RPMI8226 (cell line): ENCODE data around the gene PIK3AP1.

Experiments
- DNase-seq: peaks from one replicate; pipeline ENCODE4 v3.0.0-alpha.2; 2015

PIK3AP1 gene

DNA sequence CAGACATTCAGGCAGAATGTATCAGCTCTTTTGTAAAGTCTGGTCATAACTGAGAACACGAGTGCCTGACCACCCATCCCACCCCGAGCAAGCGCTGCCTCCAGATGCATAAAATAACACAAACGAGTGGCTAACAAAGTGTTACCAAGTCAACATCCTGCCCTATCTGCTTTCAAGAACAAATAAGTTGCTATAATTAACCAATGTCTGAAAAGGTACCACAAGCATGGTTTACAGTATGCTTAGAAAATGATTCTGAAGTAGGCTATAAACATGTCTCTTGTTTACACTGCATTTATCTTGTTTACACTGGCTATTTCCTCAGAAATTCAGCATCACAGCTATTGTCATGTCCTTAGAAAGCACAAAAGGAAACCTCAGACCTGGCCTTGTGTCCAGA lies 49.5 kb downstream of the PIK3AP1 start:
- DNase-seq, result no peak

GRCh38 chr10:96667401-96667800 lies 52.9 kb downstream of the PIK3AP1 start:
- no peak for DNase-seq

DNA sequence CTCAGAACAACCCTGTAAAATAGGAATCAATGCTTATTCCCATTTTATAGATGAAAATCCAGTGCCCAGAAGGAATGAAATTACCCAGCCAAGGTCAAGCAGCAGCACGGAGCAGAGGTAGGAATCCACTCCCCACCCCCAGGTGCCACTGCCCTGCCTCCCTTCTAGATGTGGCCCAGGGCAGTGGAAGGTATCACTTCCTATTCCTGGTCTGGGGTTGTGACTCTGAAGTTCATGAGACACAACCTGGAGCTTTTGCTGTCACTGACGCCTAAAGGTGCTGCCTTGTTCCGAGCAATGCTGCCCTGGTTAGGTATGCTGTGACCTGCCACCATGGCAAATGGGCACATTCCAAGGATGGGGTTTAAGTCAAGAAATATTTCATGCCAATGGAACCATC lies 53.6 kb downstream of the PIK3AP1 start:
- peak; percentile 7 for DNase-seq

GRCh38 chr10:96665306-96665705 lies 55.0 kb downstream of the PIK3AP1 start:
- DNase-seq, result no peak

DNA sequence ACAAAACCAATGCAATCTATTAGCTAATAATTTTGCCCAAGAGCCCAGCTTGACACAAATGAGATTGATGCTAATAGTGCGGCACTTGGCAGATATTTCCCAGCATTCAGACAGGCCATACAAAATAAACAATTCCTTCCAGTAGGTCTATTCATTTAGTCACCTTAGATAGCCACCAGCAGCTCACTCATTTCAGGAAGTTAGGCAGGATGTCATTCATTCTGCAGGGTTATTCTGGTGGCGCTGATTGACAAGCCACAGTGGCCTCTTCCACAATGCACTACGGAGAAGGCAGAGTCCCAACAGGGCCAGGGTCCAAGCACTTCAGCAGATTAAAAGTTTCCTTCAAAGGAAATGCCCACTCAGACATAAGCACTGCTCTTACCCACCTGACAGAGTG lies 55.8 kb downstream of the PIK3AP1 start:
- DNase-seq, result no peak

DNA sequence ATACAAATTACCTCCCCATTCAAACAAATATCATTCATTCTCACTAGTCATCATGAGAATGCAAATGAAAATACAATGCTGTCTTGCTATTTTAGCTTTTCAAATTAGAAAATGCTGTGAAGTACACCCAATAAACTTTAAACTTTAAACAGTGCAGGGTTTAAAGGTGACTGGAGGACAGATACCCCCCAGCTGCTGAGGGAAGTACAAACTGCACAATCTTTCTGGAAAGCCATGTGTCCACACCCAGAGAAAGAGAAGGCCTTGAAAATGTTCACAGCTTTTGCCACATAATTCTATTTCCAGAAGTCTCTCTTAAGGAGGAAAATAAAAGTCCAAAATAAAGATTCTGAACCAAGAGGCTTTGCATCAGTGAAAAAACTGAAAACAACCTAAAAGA lies 56.5 kb downstream of the PIK3AP1 start:
- no peak for DNase-seq

DNA sequence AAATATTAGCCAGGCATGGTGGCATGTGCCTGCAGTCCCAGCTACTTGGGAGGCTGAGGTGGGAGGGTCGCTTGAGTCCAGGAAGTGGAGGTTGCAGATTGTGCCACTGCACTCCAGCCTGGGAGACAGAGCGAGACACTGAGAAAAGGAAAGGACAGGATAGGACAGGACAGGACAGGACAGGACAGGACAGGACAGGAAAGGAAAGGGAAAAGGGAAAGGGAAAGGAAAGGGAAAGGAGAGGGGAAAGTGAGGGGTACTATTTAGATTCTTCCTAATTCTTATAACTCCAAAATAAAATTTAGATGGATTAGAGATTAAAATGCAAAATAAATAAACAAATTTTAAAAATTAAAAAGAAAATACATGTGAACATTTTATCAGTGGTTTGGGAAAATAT lies 58.7 kb downstream of the PIK3AP1 start:
- DNase-seq, result no peak

DNA sequence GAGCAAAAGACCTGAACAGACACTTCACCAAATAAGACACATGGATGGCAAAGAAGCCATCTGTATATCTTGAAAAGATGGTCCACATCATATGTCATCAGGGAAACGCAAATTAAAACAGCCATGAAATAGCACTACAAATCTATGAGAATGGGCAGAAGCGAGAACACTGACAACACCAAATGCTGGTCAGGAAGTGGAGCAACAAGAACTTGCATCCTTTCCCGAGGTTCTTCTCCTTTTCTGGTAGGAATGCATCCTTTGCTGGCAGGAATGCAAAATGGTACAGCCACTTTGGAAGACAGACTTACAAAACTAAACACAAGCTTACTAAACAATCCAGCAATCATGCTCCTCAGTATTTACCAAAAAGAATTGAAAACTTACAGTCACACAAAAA lies 60.0 kb downstream of the PIK3AP1 start:
- DNase-seq, result no peak

DNA sequence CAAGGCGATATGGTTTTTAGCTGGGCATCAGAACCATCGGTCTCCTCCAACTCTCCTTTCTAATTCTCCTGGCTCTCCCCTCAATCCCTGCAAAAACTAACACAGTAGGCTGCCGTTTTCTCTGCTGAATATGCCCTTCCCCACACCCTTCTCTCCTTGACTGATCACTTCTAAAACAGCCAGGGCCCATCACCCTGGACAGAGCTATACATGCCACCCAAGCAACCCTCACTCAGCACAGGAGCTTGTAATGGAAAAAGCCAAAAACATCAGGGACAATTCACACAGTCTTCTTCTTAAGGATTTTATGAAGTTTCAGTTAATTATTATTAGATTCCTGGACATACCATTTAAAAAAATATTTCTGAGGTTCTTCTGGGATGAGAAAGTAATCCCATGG lies 61.5 kb downstream of the PIK3AP1 start:
- no peak for DNase-seq

- no peak for DNase-seq
These were observed 62.9 kb downstream of the PIK3AP1 start for GRCh38 chr10:96657385-96657784.

- no peak for DNase-seq
These were observed 63.5 kb downstream of the PIK3AP1 start for GRCh38 chr10:96656839-96657238.

DNA sequence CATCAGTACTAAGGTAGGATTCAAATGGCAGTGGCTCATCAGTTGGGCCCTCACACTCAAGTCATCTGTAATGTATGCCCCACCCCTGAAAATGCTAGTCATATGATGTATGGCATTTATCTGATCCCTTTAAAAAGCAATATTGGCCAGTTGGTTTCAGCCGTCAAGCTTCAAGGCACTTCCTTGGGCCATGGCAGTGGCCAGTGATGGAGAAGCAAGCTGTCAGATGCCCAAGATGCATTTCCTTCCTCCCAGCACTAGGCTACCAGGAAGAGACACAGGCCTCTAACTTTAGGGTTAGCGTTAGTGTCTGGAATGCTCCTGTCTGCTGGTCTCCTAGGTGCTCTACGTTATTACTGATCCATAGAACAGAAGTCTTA lies 64.1 kb downstream of the PIK3AP1 start:
- DNase-seq, result no peak

- DNase-seq, result no peak
These were observed 64.7 kb downstream of the PIK3AP1 start for GRCh38 chr10:96655461-96656197.

GRCh38 chr10:96651998-96652431 lies 68.3 kb downstream of the PIK3AP1 start:
- peak; percentile 9 for DNase-seq

DNA sequence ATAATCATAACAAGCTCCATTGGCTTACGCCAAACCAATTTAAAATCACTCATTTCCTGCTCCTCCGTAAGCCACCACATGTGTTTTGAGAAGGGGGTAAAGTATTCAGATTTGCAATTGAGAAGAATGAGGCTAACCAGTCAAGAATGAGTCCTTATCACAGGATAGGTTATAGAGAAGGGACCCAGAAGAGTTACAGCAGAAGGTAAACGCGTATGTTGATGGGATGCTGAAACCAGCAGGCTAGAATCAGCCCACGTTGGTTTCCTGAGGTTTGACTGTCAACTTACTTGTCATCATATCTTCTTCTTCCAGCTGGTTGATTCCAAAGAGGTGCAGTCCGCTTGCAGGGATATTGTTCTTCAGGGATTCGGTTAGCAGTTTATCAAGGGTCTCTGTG lies 69.4 kb downstream of the PIK3AP1 start:
- DNase-seq, result no peak

DNA sequence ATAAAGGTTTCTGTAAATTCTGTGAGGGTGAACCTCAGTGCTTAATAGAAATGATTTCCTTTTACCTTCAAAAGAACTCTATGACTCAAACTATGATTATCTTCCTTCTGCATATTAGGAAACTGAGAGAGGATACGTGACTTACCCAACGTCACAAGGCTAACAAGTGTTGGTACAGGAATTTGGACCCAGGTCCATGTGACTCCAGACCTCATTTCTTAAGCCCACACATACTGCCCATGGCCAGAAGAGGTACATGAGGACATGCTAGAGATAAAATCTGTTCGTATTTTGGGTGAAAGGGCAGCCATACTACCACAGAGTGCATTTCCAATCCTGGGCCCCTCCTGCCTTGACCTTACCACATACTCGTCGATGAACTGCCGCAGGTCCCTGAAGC lies 72.0 kb downstream of the PIK3AP1 start:
- no peak for DNase-seq

- DNase-seq, result no peak
These were observed 72.8 kb downstream of the PIK3AP1 start for GRCh38 chr10:96647466-96647865.

- no peak for DNase-seq
These were observed 73.6 kb downstream of the PIK3AP1 start for GRCh38 chr10:96646751-96647166.

GRCh38 chr10:96646301-96646700 lies 74.0 kb downstream of the PIK3AP1 start:
- DNase-seq, result no peak

GRCh38 chr10:96645191-96645721 lies 75.1 kb downstream of the PIK3AP1 start:
- no peak for DNase-seq

DNA sequence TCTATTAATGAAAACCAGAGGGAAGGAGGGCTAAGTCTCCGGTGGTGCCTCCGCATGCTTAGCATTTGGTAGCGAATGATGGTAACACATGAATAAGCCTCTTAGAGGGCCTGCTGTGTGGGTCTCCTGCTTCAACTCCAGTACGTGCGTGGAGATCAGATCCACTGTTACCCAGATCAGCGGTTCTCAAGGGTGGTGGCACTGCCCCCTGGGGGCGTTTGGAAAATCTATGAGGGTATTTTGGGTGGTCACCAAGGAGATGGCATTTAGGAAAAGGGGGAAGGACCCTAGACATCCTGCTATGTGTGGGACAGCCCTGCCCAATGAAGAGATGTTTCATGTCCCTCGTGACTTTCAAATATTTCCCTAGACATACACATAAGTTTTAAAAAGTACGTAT lies 76.4 kb downstream of the PIK3AP1 start:
- DNase-seq, result no peak

- peak; percentile 72 for DNase-seq
These were observed 77.3 kb downstream of the PIK3AP1 start for GRCh38 chr10:96642973-96643372.

- DNase-seq, result no peak
These were observed 77.8 kb downstream of the PIK3AP1 start for GRCh38 chr10:96642530-96642929.

DNA sequence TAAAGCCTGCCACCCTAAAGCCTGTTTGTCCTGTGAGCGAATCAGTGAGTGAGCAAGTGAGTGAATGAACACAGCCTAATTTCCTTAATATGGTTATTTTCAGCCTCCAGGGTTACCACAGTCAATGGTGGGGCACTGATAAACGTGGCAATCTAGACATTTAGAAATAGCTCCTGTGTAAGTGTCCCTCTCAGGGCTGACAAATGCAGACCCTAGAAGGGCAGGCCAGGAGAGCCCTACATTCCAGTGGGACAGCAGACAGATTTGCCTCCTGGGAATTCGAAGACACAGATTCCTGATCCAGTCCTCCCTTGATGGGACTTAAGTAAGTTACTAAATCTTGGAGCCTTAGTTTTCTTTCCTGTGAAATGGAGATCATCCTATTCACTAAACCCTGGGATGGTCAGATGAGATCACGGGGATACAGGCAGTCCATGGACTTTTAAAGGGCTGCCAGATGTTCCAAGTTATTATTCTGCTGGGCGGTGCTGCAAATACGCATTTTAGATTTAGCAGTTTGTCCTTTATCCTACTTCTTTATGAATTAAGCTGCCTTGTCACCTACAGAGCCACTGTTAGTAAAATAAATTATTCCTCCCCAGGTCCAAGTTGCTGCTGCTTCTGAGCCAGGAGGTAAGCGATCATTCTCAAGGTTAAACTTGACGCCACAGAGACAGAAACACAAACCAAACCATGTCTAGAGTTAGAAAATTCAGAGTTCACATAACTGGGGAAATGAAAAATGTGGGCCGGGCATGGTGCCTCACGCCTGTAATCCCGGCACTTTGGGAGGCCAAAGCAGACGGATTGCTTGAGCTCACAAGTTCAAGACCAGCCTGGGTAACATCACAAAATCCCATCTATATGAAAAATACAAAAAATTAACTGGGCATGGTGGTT lies 78.7 kb downstream of the PIK3AP1 start:
- no peak for DNase-seq
